Neural cell (in vitro differentiated cells): ENCODE results near the gene DYNLT2. TPM values are rescaled to one million over a fixed set of nuclear protein-coding genes. Genes with fewer than 3 reads are reported as not detected.

ENCODE experiments used
- H2AFZ ChIP-seq: fragments of 200-600, 300-800 bp; sonication (generic), shearing (Covaris generic); 2 replicates; pipeline ENCODE4 v1.6.0; 2014; ENCODE audit warnings: low read depth, mild to moderate bottlenecking, antibody characterized with exemption, low read length, moderate library complexity
- H3F3A ChIP-seq: fragments of 200-600 bp; shearing (Covaris generic); 2 replicates; pipeline ENCODE4 v1.6.1; 2016; ENCODE audit warnings: mild to moderate bottlenecking, moderate library complexity, mixed read lengths, antibody characterized with exemption, low read length; ENCODE audit not compliant: insufficient read depth, poor library complexity, severe bottlenecking
- H3K27ac ChIP-seq: fragments of 200-600, 300-800 bp; sonication (generic), shearing (Covaris generic); 2 replicates; pipeline ENCODE4 v1.5.1; 2014; ENCODE audit warnings: mild to moderate bottlenecking, low read length, moderate library complexity
- H3K27me3 ChIP-seq: fragments of 300-800, 200-600 bp; sonication (generic), shearing (Covaris generic); 2 replicates; pipeline ENCODE4 v1.6.0; 2014; ENCODE audit warnings: mild to moderate bottlenecking, low read depth, low read length, moderate library complexity; ENCODE audit not compliant: insufficient read depth
- H3K36me3 ChIP-seq: fragments of 300-800, 200-600 bp; sonication (generic), shearing (Covaris generic); 2 replicates; pipeline ENCODE4 v1.5.1; 2014; ENCODE audit warnings: mild to moderate bottlenecking, antibody characterized with exemption, low read length, moderate library complexity; ENCODE audit not compliant: insufficient read depth
- H3K4me2 ChIP-seq: fragments of 300-800, 200-600 bp; sonication (generic), shearing (Covaris generic); 2 replicates; pipeline ENCODE4 v1.6.0; 2014; ENCODE audit warnings: mild to moderate bottlenecking, low read length
- H3K4me3 ChIP-seq: fragments of 300-800, 200-600 bp; sonication (generic), shearing (Covaris generic); 2 replicates; pipeline ENCODE4 v1.5.1; 2014; ENCODE audit warnings: mild to moderate bottlenecking, low read length, moderate library complexity
- H3K79me2 ChIP-seq: fragments of 200-600 bp; shearing (Covaris generic); replicated peaks from 2 replicates; pipeline ENCODE4 v1.6.0; 2014; ENCODE audit warnings: mild to moderate bottlenecking, low read length, moderate library complexity; ENCODE audit not compliant: insufficient read depth
- H3K9ac ChIP-seq: fragments of 300-800, 200-600 bp; sonication (generic), shearing (Covaris generic); 2 replicates; pipeline ENCODE4 v1.6.1; 2016; ENCODE audit warnings: mild to moderate bottlenecking, low read length, mixed read lengths
- H3K9me2 ChIP-seq: fragments of 200-600 bp; shearing (Covaris generic); 2 replicates; pipeline ENCODE4 v1.6.1; 2016; ENCODE audit warnings: mild to moderate bottlenecking, low read length, mixed read lengths; ENCODE audit not compliant: insufficient read depth
- H3K9me3 ChIP-seq: fragments of 200-600, 300-800 bp; sonication (generic), shearing (Covaris generic); 2 replicates; pipeline ENCODE4 v1.6.1; 2016; ENCODE audit warnings: mild to moderate bottlenecking, mixed run types, low read length, moderate library complexity, mixed read lengths
- H4K20me1 ChIP-seq: fragments of 200-600 bp; shearing (Covaris generic); 2 replicates; pipeline ENCODE4 v1.6.1; 2016; ENCODE audit warnings: mild to moderate bottlenecking, mixed run types; ENCODE audit not compliant: insufficient read depth
- CTCF ChIP-seq: fragments of 450-650 bp; IDR thresholded peaks from 2 replicates; pipeline ENCODE4 v1.5.1; 2014; ENCODE audit warnings: antibody characterized with exemption, mild to moderate bottlenecking, moderate library complexity; ENCODE audit not compliant: poor library complexity, severe bottlenecking
- EP300 ChIP-seq: fragments of 450-650 bp; conservative IDR thresholded peaks from 2 replicates; pipeline ENCODE4 v1.6.1; 2014; ENCODE audit warnings: antibody characterized with exemption, mild to moderate bottlenecking, moderate library complexity; ENCODE audit not compliant: poor library complexity, severe bottlenecking
- EZH2 ChIP-seq: fragments of 200-600, 300-800 bp; shearing (Covaris generic), sonication (generic); IDR thresholded peaks from 2 replicates; pipeline ENCODE4 v1.6.1; 2014; ENCODE audit warnings: antibody characterized with exemption, low read length, borderline replicate concordance, mild to moderate bottlenecking; ENCODE audit not compliant: insufficient read depth, poor library complexity, severe bottlenecking
- MXI1 ChIP-seq: fragments of 450-650 bp; conservative IDR thresholded peaks from 2 replicates; pipeline ENCODE4 v1.6.1; 2014; ENCODE audit warnings: antibody characterized with exemption, mild to moderate bottlenecking; ENCODE audit not compliant: poor library complexity, severe bottlenecking
- POLR2AphosphoS5 ChIP-seq: IDR thresholded peaks from 2 replicates; pipeline ENCODE4 v1.6.1; 2012
- RAD21 ChIP-seq: fragments of 450-650 bp; conservative IDR thresholded peaks from 2 replicates; pipeline ENCODE4 v1.6.1; 2014; ENCODE audit warnings: antibody characterized with exemption, mild to moderate bottlenecking, moderate library complexity
- REST ChIP-seq: IDR thresholded peaks from 2 replicates; pipeline ENCODE4 v1.6.1; 2012; ENCODE audit warnings: borderline replicate concordance
- SMC3 ChIP-seq: fragments of 450-650 bp; conservative IDR thresholded peaks from 2 replicates; pipeline ENCODE4 v1.6.1; 2014; ENCODE audit warnings: antibody characterized with exemption, mild to moderate bottlenecking, moderate library complexity; ENCODE audit not compliant: poor library complexity
- TAF1 ChIP-seq: IDR thresholded peaks from 2 replicates; pipeline ENCODE4 v1.6.1; 2012; ENCODE audit warnings: low read depth
- polyA plus RNA-seq: library from polyadenylated mRNA; depleted of rRNA; stranded (reverse); fragments of >200 nt; gene quantifications from 2 replicates; pipeline ENCODE4 v1.2.3, GENCODE V29; 2014

DYNLT2 gene
- polyA plus RNA-seq, 1 donor from 2014 or later, result 2.8 TPM

GRCh38 chr6:169784821-169785340 lies 33.5 kb upstream of the DYNLT2 start:
- no peak for TF ChIP-seq EZH2
- no peak for TF ChIP-seq MXI1
- TF ChIP-seq EP300, result no peak
- no peak for TF ChIP-seq POLR2AphosphoS5
- no peak for TF ChIP-seq TAF1
- TF ChIP-seq REST, result no peak
- no peak for TF ChIP-seq RAD21
- TF ChIP-seq SMC3, result no peak
- TF ChIP-seq CTCF, result no peak
- no peaks in the 10 kb centered on the region for H3F3A ChIP-seq
- H2AFZ ChIP-seq, result no peak overlapping the region
- H3K4me3 ChIP-seq, result no peak overlapping the region
- no peak overlapping the region for H3K9ac ChIP-seq
- no peaks in the 10 kb centered on the region for H3K9me2 ChIP-seq
- H3K4me2 ChIP-seq, result no peak overlapping the region
- no peaks in the 10 kb centered on the region for H3K9me3 ChIP-seq
- no peak overlapping the region for H3K27ac ChIP-seq
- H3K36me3 ChIP-seq, result peaks cover 5% of the 10 kb centered on the region
- H3K79me2 ChIP-seq, result no peaks in the 10 kb centered on the region
- no peaks in the 10 kb centered on the region for H4K20me1 ChIP-seq
- no peaks in the 10 kb centered on the region for H3K27me3 ChIP-seq

GRCh38 chr6:169783971-169784820 lies 32.8 kb upstream of the DYNLT2 start:
- Histone ChIP-seq H3K27ac (no peak overlapping the region), H3K4me2 (no peak overlapping the region), H3K9me2 (no peaks in the 10 kb centered on the region), H2AFZ (no peak overlapping the region), H4K20me1 (no peaks in the 10 kb centered on the region), H3K27me3 (no peaks in the 10 kb centered on the region), H3K4me3 (no peak overlapping the region), H3K9me3 (no peaks in the 10 kb centered on the region), H3K36me3 (peaks cover 5% of the 10 kb centered on the region), H3K9ac (no peak overlapping the region), H3F3A (no peaks in the 10 kb centered on the region), H3K79me2 (no peaks in the 10 kb centered on the region)
- no peak for TF ChIP-seq POLR2AphosphoS5
- TF ChIP-seq EP300, result no peak
- TF ChIP-seq MXI1, result no peak
- TF ChIP-seq EZH2, result no peak
- TF ChIP-seq REST, result no peak
- no peak for TF ChIP-seq SMC3
- no peak for TF ChIP-seq TAF1
- no peak for TF ChIP-seq RAD21
- no peak for TF ChIP-seq CTCF
